Gastroesophageal sphincter (tissue), 3 donors: ENCODE measurements around the gene NET1.

ENCODE experiments used
- EP300 ChIP-seq: sonication (generic); formaldehyde crosslinking; IDR thresholded peaks from one replicate; pipeline ENCODE4 v1.6.1; 2017; ENCODE audit warnings: antibody characterized with exemption, mild to moderate bottlenecking
- POLR2A ChIP-seq, 2 donors: fragments of 450-650 bp; IDR thresholded peaks; one replicate each; pipeline ENCODE4 v1.6.1; 2017; ENCODE audit warnings: antibody characterized with exemption in 2 of 2, mild to moderate bottlenecking in 2 of 2, moderate library complexity in 1 of 2
- POLR2AphosphoS5 ChIP-seq: sonication (generic); formaldehyde crosslinking; IDR thresholded peaks from one replicate; pipeline ENCODE4 v1.6.1; 2017; ENCODE audit warnings: antibody characterized with exemption
- TF ChIP-seq, protein P1 (sequence below), 4 experiments: fragments of 200-600 bp in 2 of 4; fragments of 450-650 bp in 2 of 4; sonication (generic) in 1 of 4; IDR thresholded peaks; one replicate each; pipeline ENCODE4 v1.5.1; 2017 to 2019; ENCODE audit warnings: antibody characterized with exemption in 4 of 4, mild to moderate bottlenecking in 2 of 4, moderate library complexity in 2 of 4

DNA sequence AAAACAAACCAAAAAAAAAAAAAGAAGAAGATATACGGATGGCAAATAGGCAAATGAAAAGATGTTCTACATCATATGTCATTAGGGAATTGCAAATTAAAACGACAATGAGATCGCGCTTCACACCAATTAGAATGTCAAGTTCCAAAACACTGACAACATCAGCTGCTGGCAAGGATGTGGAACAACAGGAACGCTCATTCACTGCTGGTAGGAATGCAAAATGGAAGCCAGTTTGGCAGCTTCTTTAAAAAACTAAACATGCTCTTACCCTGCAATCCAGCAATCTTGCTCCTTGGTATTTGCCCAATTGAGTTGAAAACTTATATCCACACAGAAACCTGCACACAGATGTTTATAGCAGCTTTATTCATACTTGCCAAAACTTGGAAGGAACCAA, 52.2 kb downstream of the NET1 start:
- TF ChIP-seq, protein P1, sequence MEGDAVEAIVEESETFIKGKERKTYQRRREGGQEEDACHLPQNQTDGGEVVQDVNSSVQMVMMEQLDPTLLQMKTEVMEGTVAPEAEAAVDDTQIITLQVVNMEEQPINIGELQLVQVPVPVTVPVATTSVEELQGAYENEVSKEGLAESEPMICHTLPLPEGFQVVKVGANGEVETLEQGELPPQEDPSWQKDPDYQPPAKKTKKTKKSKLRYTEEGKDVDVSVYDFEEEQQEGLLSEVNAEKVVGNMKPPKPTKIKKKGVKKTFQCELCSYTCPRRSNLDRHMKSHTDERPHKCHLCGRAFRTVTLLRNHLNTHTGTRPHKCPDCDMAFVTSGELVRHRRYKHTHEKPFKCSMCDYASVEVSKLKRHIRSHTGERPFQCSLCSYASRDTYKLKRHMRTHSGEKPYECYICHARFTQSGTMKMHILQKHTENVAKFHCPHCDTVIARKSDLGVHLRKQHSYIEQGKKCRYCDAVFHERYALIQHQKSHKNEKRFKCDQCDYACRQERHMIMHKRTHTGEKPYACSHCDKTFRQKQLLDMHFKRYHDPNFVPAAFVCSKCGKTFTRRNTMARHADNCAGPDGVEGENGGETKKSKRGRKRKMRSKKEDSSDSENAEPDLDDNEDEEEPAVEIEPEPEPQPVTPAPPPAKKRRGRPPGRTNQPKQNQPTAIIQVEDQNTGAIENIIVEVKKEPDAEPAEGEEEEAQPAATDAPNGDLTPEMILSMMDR (IDR thresholded peaks at IDR 0.05): peak in 1 of 4 experiments; percentile 8
- no peak for TF ChIP-seq POLR2A (IDR thresholded peaks at IDR 0.05)
- TF ChIP-seq EP300: no peak
- no peak for TF ChIP-seq POLR2AphosphoS5
